Keratinocyte (primary cell): ENCODE results near the gene DOK6. TPM values are rescaled to one million over a fixed set of nuclear protein-coding genes. Genes with fewer than 3 reads are reported as not detected.

Source experiments
- DNase-seq: peaks from one replicate; pipeline ENCODE4 v3.0.0-alpha.2; 2011; ENCODE audit warnings: low read depth, missing footprints, low spot score
- FAIRE-seq: peaks from 2 replicates; lab custom pipeline; 2011; peaks lifted over from hg19 to GRCh38; lab: Jason Lieb, UNC
- H2AFZ ChIP-seq: 2 replicates; pipeline ENCODE4 v1.6.0; 2012; ENCODE audit warnings: low read length, control low read depth, inconsistent platforms; ENCODE audit not compliant: control insufficient read depth
- H3K27ac ChIP-seq: 2 replicates; pipeline ENCODE4 v1.5.1; 2011; ENCODE audit warnings: low read length; ENCODE audit not compliant: control insufficient read depth, insufficient read depth
- H3K27me3 ChIP-seq: 3 replicates; pipeline ENCODE4 v1.6.0; 2011; ENCODE audit warnings: low read length; ENCODE audit not compliant: control insufficient read depth, insufficient read depth; ENCODE audit errors: extremely low read depth
- H3K36me3 ChIP-seq, 2 experiments: 2 replicates in 1 of 2; 3 replicates in 1 of 2; pipeline ENCODE4 v1.5.1; 2011; ENCODE audit warnings: low read length in 2 of 2, mild to moderate bottlenecking in 1 of 2; ENCODE audit not compliant: control insufficient read depth in 2 of 2, insufficient read depth in 2 of 2; ENCODE audit errors: extremely low read depth in 1 of 2
- H3K4me1 ChIP-seq: 3 replicates; pipeline ENCODE4 v1.5.1; 2011; ENCODE audit warnings: low read length; ENCODE audit not compliant: control insufficient read depth, insufficient read depth; ENCODE audit errors: extremely low read depth
- H3K4me2 ChIP-seq: 3 replicates; pipeline ENCODE4 v1.6.0; 2011; ENCODE audit warnings: low read depth, low read length; ENCODE audit not compliant: control insufficient read depth, insufficient read depth; ENCODE audit errors: extremely low read depth
- H3K4me3 ChIP-seq, 3 experiments: fragments of 200-600 bp in 1 of 3; sonication (generic) in 1 of 3; 2 replicates in 2 of 3; 3 replicates in 1 of 3; pipeline ENCODE4 v1.5.1; 2011 to 2016; ENCODE audit warnings: low read length in 3 of 3, mild to moderate bottlenecking in 3 of 3, control low read depth in 2 of 3, inconsistent platforms in 1 of 3, low read depth in 1 of 3, mixed read lengths in 1 of 3, mixed run types in 1 of 3, moderate library complexity in 1 of 3; ENCODE audit not compliant: control insufficient read depth in 2 of 3, insufficient read depth in 2 of 3; ENCODE audit errors: extremely low read depth in 1 of 3
- H3K79me2 ChIP-seq: 2 replicates; pipeline ENCODE4 v1.6.0; 2012; ENCODE audit warnings: low read length; ENCODE audit not compliant: control insufficient read depth, insufficient read depth
- H3K9ac ChIP-seq: 3 replicates; pipeline ENCODE4 v1.6.0; 2011; ENCODE audit warnings: low read length; ENCODE audit not compliant: control insufficient read depth, insufficient read depth; ENCODE audit errors: extremely low read depth
- H3K9me1 ChIP-seq: 3 replicates; pipeline ENCODE4 v1.6.0; 2011; ENCODE audit warnings: low read length; ENCODE audit not compliant: control insufficient read depth, insufficient read depth; ENCODE audit errors: extremely low read depth
- H3K9me3 ChIP-seq: 2 replicates; pipeline ENCODE4 v1.5.1; 2012; ENCODE audit warnings: low read depth, low read length; ENCODE audit not compliant: control insufficient read depth
- H4K20me1 ChIP-seq: 3 replicates; pipeline ENCODE4 v1.6.0; 2011; ENCODE audit warnings: low read length; ENCODE audit not compliant: control insufficient read depth, insufficient read depth; ENCODE audit errors: extremely low read depth
- EZH2 ChIP-seq: IDR thresholded peaks from one replicate; pipeline ENCODE4 v1.6.1; 2012; ENCODE audit warnings: inconsistent platforms, mild to moderate bottlenecking, low read length, moderate library complexity
- dilution Hi-C: fragments of 300-500 bp; cut with MboI; formaldehyde crosslinking; loops from one replicate; pipeline ENCODE4 v1.7.0; 2020; ENCODE audit warnings: low sequenced_read_pairs; ENCODE audit not compliant: extremely low pct_ligation_motif_present
- polyA plus RNA-seq, 5 experiments: library from polyadenylated mRNA; depleted of rRNA in 3 of 5; stranded (reverse) in 3 of 5; stranded (forward) in 1 of 5; unstranded in 1 of 5; fragments of >200 nt; gene quantifications; 1 replicate in 1 of 5; 2 replicates in 3 of 5; 3 replicates in 1 of 5; pipeline versions ENCODE4 v1.2.1 to v1.2.3, GENCODE V29; 2011 to 2012; ENCODE audit warnings: missing spikeins in 2 of 5, low read depth in 1 of 5, low replicate concordance in 1 of 5
- TF ChIP-seq, protein P1 (sequence below), 3 experiments: IDR thresholded peaks in 1 of 3; conservative IDR thresholded peaks in 1 of 3; optimal IDR thresholded peaks in 1 of 3; 2 replicates in 2 of 3; 3 replicates in 1 of 3; pipeline versions ENCODE3 to v1.5.1; 2011; ENCODE audit warnings: low read length in 3 of 3, mild to moderate bottlenecking in 3 of 3, moderate library complexity in 2 of 3, control low read depth in 1 of 3, inconsistent platforms in 1 of 3; ENCODE audit not compliant: insufficient read depth in 2 of 3; ENCODE audit errors: extremely low read depth in 1 of 3

DOK6 gene
- polyA plus RNA-seq, 1 donor (not counting 4 experiments of a cell fraction or from before 2014, with no cell fraction given), result not detected

DNA sequence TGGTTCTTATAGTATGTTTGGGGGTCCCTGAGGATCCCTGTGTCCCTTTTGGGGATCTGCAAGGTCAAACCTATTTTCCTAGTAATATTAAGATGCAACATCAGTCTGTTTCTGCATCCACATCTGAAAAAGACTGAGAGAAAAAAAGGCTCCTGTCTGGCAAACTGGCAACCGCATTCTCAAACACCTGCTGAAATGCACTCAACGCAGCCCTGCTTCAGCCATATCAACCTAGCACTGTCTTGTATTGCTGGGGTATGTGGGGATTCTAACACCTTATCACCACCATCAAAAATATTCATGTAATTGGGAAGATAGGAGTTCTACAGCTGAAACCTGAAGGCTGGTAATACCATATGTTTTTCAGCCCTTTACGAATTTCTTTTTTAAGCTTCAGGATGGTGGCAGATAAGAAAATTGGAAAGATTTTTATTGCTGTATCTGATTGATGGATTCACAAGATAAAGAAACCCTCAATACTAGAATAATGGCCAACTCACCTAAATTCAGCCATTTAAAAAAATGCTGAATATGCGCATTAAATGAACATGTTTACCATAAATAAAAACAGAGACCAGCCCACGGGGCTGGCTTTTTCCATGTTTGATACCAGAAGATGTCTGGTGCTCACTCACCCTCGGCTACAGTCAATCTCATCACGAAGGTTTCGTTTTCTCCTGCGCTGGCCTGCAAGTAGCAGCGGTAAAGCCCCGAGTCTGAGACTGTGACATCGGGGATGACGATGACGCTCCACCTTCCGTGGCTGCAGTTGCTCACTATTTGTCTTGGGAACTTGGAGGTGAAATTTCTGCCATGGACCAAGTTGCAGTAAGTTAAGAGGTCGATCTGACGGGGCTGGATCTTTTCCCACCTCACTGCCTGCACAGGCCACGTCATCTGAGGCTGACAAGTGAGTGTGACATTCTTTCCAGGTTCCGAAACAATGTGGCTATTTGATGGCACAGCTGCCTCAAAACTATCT, 494.7 kb downstream of the DOK6 start:
- peaks cover 0 to 6% of the 10 kb centered on the region in 2 experiments for H3K36me3 ChIP-seq
- no peak overlapping the region for H3K4me2 ChIP-seq
- no peaks in the 10 kb centered on the region for H3K9me1 ChIP-seq
- H3K4me1 ChIP-seq, result no peaks in the 10 kb centered on the region
- no peaks in the 10 kb centered on the region for H3K79me2 ChIP-seq
- H4K20me1 ChIP-seq, result no peaks in the 10 kb centered on the region
- H3K9ac ChIP-seq, result no peak overlapping the region
- dilution Hi-C loops, result no loop called here
- no peak overlapping the region for H3K27ac ChIP-seq
- FAIRE-seq (no peak), DNase-seq (no peak)
- no peak overlapping the region for H3K4me3 ChIP-seq
- H2AFZ ChIP-seq, result no peak overlapping the region
- H3K9me3 ChIP-seq, result no peaks in the 10 kb centered on the region
- no peaks in the 10 kb centered on the region for H3K27me3 ChIP-seq
- TF ChIP-seq EZH2, result no peak
- TF ChIP-seq, protein P1, sequence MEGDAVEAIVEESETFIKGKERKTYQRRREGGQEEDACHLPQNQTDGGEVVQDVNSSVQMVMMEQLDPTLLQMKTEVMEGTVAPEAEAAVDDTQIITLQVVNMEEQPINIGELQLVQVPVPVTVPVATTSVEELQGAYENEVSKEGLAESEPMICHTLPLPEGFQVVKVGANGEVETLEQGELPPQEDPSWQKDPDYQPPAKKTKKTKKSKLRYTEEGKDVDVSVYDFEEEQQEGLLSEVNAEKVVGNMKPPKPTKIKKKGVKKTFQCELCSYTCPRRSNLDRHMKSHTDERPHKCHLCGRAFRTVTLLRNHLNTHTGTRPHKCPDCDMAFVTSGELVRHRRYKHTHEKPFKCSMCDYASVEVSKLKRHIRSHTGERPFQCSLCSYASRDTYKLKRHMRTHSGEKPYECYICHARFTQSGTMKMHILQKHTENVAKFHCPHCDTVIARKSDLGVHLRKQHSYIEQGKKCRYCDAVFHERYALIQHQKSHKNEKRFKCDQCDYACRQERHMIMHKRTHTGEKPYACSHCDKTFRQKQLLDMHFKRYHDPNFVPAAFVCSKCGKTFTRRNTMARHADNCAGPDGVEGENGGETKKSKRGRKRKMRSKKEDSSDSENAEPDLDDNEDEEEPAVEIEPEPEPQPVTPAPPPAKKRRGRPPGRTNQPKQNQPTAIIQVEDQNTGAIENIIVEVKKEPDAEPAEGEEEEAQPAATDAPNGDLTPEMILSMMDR (optimal IDR thresholded peaks at IDR 0.05 in 1 of 3, IDR thresholded peaks at IDR 0.05 in 1 of 3, conservative IDR thresholded peaks at IDR 0.05 in 1 of 3; ENCODE audit: extremely low read depth in 1 of 3, insufficient read depth in 2 of 3, low read length in 3 of 3), result no peak

DNA sequence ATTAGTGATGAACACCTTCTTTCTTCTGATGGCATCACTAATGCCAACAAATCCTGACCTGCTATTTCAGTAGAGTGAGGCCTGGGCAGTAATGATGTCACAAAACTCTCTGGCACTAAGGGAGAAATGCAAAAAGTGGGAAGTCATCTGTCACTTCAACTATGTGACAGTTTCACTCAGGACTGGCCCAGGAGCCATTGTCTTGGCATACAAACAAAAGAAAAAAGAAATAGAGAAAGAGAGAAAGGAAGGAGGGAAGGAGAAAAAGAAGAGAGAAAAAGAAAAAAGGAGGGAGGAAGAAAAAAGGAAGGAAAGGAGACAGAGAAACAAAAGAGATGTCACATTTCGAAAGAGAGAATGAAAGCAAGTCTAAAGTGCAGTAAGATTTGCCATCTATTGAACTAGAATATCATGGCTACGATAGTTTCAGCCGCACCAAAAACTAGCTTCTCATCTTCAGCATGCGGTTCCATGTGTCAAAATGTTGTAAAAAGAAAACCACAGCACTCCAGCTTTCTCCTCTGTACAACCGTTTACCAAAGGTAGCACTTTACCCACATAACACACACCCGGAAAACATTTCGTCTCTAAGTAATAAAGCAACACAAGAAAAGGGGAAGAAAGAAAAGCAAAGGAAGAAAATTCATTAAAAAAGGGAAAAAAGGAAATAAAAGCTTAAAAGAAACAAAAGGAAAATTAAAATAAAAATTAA, 496.9 kb downstream of the DOK6 start:
- H3K36me3 ChIP-seq, result peaks cover 0 to 6% of the 10 kb centered on the region in 2 experiments

More for the DNA sequence above, 496.9 kb downstream of the DOK6 start:
- dilution Hi-C loops, result no loop called here
- H3K27ac ChIP-seq, result no peak overlapping the region
- FAIRE-seq (no peak), DNase-seq (no peak)
- H3K9me1 ChIP-seq, result no peaks in the 10 kb centered on the region
- no peaks in the 10 kb centered on the region for H3K27me3 ChIP-seq
- no peaks in the 10 kb centered on the region for H4K20me1 ChIP-seq
- no peak overlapping the region for H3K4me2 ChIP-seq
- H2AFZ ChIP-seq, result no peak overlapping the region
- TF ChIP-seq, protein P1 (optimal IDR thresholded peaks at IDR 0.05 in 1 of 3, IDR thresholded peaks at IDR 0.05 in 1 of 3, conservative IDR thresholded peaks at IDR 0.05 in 1 of 3; ENCODE audit: extremely low read depth in 1 of 3, insufficient read depth in 2 of 3, low read length in 3 of 3), result no peak
- TF ChIP-seq EZH2, result no peak
- H3K9ac ChIP-seq, result no peak overlapping the region
- H3K4me1 ChIP-seq, result no peaks in the 10 kb centered on the region
- no peaks in the 10 kb centered on the region for H3K79me2 ChIP-seq
- no peak overlapping the region for H3K4me3 ChIP-seq
- no peaks in the 10 kb centered on the region for H3K9me3 ChIP-seq
